ENCODE data around the gene NRXN2.
"Not testable (repeated sequence)": the region's sequence is repeated elsewhere in the genome, so short reads cannot be mapped to it uniquely, and the experiment has no call there.

NRXN2 gene

DNA sequence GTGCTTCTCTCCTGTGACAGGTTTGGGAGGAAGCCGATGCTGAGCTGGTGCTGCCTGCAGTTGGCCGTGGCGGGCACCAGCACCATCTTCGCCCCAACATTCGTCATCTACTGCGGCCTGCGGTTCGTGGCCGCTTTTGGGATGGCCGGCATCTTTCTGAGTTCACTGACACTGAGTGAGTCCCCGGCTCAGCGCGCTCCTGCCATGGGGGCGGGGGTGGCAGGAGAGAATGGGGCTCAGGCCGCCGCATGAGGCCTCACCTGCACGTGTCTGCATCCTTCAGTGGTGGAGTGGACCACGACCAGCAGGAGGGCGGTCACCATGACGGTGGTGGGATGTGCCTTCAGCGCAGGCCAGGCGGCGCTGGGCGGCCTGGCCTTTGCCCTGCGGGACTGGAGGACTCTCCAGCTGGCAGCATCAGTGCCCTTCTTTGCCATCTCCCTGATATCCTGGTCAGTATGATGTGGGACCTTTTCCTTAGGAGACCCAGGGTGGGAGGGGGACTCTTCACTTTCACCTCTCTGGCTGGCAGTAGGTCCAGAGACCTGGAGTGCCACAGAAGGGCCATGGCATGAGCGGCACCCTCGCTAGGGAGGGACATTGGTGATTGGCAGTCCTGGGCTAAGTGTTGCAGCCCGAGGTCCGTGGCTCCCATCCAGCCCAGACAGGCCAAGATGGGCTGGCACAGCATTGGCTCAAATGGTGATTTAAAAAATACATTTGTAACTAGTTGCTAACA is 160.8 kb downstream of the NRXN2 start:
- DNase-seq, result no peak

GRCh38 chr11:64561429-64561828 is 161.6 kb downstream of the NRXN2 start:
- not testable (repeated sequence) for DNase-seq

DNA sequence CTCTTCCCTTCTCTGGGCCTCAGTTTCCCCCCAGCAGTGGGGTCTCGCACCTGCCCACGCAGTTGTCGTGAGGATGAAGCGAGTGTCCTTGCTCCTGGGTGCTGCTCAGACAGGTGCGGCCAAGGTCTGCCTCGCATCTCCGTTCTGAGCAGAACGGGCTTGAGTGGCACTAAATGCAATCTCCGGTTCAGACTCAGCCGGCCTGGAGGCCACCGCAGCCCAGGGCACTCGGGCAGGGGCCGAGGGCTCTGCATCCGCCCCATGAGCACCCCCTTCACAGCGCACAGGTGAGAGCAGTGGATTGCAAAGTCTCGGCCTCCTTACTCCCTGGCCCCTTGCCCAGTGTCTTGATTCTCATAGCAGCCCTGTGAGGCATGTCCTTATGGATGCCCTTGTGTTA is 162.1 kb downstream of the NRXN2 start:
- no peak for DNase-seq

- no peak for DNase-seq
Measured at GRCh38 chr11:64560139-64560771, 162.7 kb downstream of the NRXN2 start.

GRCh38 chr11:64559351-64560138 is 163.5 kb downstream of the NRXN2 start:
- DNase-seq, result no peak

DNA sequence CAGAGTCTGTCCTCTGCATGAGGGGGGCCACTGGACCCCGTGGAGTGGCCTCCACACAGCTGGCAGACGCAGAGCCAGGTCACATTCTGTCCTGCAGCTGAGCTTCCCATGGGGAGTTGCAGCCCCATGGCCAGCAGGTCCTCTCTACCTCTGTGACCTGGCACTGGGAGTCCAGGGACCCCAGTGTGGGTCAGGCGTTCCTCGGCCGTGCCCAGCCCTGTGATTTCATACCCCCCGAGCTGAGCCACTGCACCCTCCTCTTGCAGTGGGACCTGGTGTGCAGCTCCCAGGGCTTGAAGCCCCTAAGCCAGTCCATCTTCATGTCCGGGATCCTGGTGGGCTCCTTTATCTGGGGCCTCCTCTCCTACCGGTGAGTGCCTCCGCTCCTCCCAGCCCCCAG is 164.1 kb downstream of the NRXN2 start:
- no peak for DNase-seq

- no peak for DNase-seq
Measured at GRCh38 chr11:64558065-64558745, 164.8 kb downstream of the NRXN2 start.

DNA sequence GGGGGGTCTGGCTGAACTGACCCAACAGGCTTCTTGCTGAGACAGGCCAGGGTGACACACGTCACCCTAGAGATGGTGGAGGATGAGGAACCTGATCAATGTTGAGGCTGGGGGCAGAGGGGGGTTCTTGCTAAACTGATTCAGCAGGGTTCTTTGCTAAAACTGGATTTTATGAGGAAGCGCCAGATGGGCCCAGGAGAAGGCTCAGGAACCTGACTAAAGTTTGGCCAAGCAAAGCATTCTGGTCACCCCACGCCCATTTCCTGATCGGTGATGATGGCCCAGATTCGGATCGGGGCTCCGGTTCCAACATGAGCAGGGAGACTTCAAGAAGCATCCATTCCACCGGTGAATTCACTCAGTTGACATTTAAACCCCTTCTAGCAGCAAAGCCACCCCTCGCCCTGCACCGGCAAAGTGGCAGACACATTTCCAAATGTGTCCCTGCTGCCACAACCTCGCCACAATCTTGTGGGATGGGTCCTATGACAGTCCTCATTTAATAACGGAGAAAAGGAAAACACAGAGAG is 166.2 kb downstream of the NRXN2 start:
- no peak for DNase-seq

Measured in activated CD8-positive, alpha-beta memory T cell treated with anti-CD3 and anti-CD28 coated beads, Interleukin-2, amount 50 U/mL, for 48 hours (primary cell).